Choroid plexus epithelial cell (primary cell): ENCODE measurements around the gene AHCYL2.

Experiments
- DNase-seq: peaks from one replicate; pipeline ENCODE4 v3.0.0-alpha.2; 2010; ENCODE audit warnings: low read depth
- H3K4me3 ChIP-seq: 2 replicates; pipeline ENCODE4 v1.5.1; 2011; ENCODE audit warnings: low read depth, mild to moderate bottlenecking, control low read depth, low read length, moderate library complexity
- TF ChIP-seq, protein P1 (sequence below): conservative IDR thresholded peaks from 2 replicates; pipeline ENCODE4 v1.5.1; 2011; ENCODE audit warnings: low read depth, mild to moderate bottlenecking, control low read depth, inconsistent platforms, low read length, moderate library complexity

AHCYL2 gene

DNA sequence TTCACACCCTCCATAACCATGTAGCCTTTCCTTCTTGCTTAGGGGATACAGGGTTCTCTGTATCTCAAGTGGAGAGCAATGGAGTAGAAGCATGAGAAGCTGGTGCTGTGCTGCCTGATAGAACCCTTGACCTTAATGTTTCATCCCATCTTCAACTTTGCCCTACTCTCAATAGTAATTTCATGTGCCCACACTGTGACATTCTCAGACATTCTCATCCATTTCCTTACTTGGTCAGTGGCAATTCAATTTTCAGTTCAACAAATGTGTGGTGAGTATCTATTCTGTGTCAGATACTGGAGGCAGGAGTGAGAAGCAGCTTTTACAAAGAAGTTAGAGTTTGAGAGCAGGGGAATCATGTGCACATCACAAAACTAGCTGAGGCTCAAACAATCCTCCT lies 225.5 kb downstream of the AHCYL2 start:
- TF ChIP-seq, protein P1, sequence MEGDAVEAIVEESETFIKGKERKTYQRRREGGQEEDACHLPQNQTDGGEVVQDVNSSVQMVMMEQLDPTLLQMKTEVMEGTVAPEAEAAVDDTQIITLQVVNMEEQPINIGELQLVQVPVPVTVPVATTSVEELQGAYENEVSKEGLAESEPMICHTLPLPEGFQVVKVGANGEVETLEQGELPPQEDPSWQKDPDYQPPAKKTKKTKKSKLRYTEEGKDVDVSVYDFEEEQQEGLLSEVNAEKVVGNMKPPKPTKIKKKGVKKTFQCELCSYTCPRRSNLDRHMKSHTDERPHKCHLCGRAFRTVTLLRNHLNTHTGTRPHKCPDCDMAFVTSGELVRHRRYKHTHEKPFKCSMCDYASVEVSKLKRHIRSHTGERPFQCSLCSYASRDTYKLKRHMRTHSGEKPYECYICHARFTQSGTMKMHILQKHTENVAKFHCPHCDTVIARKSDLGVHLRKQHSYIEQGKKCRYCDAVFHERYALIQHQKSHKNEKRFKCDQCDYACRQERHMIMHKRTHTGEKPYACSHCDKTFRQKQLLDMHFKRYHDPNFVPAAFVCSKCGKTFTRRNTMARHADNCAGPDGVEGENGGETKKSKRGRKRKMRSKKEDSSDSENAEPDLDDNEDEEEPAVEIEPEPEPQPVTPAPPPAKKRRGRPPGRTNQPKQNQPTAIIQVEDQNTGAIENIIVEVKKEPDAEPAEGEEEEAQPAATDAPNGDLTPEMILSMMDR, result no peak
- no peak for DNase-seq

DNA sequence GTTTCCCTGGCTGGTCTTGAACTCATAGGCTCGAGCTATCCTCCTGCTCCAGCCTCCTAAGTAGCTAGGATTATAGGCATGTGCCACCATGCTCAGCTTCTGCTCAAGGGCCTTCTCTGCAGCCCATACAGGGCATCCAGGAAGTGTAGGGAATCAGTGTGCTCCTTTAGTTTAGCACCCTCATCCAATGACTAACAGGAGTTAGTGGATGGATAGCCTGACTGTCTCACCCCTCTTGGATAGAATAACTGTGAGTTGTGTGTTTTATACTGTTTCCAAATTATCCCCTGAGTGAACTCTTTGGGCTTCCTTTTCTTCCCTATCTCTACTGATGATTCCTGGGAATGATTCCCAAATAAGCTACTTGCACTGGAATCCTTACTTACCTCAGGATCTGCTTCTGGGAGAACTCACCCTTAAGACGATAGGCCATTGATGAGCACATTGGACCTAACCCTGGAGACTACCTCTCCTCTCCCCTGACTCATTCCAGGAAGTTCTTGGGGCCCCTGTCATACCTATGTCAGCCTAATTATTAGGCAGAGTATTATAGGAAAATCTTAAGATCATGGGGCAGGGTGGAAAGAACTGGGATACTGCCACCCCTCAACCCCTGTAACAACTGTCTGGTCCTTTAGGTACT lies 227.9 kb downstream of the AHCYL2 start:
- TF ChIP-seq, protein P1, result no peak
- no peak for DNase-seq

More for the DNA sequence above, 225.5 kb downstream of the AHCYL2 start:
- no peak overlapping the region for H3K4me3 ChIP-seq

DNA sequence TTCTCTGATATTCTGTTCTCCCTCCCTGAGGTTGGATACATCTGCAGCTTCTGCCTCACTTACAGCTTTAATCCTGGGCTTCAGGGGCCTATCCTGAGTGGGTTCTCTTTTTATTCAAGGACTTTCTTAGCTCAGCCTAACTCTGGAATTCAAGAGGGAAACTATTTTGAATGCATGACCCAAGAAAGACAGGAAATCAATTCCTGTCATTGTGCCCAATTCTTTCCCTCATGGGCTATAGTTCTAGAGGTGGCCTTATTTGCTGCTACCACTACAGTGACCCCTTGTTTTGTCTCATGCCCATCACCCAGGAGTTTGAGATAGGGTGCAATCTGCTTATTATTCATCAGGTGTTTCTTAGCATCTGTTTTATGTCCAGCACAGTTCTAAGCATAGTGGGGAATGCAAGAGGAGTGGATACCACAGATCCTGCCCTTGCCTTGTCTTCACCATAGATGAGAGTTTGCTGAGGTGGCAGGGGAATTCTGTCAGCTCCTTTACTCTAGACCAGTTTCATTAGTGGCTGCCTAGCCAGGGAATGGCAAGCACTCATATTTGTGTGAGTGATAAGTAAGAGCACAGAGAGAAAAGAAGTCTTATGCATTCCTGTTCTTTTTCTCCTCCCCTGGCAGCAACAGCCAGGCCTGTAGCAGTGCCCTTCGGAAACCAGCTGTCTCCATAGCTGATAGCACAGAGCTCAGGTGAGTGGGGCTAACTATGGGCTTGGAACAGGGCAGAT lies 228.8 kb downstream of the AHCYL2 start:
- no peak for DNase-seq
- no peak overlapping the region for H3K4me3 ChIP-seq
- TF ChIP-seq, protein P1, result no peak

More for the DNA sequence above, 227.9 kb downstream of the AHCYL2 start:
- no peak overlapping the region for H3K4me3 ChIP-seq

DNA sequence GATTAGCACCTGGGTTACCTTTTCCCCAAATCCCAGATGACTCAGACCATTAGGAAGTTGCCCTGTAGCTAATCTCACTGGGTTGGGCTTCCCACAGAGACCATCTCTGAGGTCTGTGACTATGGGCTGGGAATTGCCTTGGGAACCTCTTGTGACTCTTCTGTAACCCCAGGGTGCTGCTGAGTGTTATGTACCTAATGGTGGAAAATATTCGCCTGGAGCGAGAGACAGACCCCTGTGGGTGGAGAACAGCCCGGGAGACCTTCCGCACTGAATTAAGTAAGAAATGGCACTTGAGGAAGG lies 229.4 kb downstream of the AHCYL2 start:
- DNase-seq, result no peak
- H3K4me3 ChIP-seq, result no peak overlapping the region
- TF ChIP-seq, protein P1, result no peak

DNA sequence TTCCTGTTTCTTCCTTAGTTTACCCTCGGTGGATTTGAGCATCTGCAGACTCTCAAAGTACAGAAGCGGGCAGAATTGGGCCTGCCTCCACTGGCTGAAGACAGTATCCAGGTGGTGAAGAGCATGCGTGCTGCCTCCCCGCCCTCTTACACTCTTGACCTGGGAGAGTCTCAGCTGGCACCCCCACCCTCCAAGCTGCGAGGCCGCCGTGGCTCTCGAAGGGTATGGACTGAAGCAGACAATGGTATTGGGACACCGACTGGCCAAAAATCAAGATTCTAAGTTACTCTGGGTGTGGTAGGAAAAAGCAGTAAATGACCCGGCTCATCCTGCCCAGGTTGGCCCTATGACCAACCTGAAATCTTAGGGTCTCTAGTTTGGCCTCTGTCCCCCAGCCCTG lies 231.6 kb downstream of the AHCYL2 start:
- TF ChIP-seq, protein P1, result no peak
- DNase-seq, result no peak
- H3K4me3 ChIP-seq, result no peak overlapping the region

DNA sequence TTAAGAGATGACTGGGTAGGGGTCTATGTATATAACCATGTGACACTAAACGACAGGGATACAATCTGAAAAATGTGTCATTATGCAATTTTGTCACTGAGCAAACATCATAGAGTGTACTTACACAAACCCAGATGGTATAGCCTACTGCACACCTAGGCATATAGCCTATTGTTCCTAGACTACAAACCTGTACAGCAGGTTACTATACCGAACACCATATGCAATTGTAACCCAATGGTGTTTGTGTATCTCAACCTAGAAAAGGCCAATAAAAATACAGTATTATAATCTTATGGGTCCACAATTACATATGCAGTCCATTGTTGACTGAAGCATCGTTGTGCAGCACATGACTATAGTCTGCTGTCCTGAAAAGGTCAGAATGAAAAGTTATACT lies 232.3 kb downstream of the AHCYL2 start:
- no peak for DNase-seq
- no peak overlapping the region for H3K4me3 ChIP-seq
- TF ChIP-seq, protein P1, result no peak

DNA sequence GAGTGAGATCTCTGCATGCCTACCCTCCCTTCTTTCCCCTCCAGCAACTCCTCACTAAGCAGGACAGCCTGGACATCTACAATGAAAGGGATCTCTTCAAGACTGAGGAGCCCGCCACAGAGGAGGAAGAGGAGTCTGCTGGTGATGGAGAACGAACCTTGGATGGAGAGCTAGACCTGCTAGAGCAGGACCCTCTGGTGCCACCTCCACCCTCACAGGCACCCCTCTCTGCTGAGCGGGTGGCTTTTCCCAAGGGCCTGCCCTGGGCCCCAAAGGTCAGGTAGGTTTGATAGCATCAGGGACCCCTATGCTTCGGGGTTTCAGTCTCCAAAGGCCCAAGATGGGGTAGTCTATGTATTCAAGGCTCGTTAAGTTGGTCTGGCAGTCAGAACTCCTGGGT lies 233.3 kb downstream of the AHCYL2 start:
- DNase-seq, result no peak
- TF ChIP-seq, protein P1, result no peak
- no peak overlapping the region for H3K4me3 ChIP-seq
